ENCODE measurements around the gene GALNT16. TPM values are rescaled to one million over a fixed set of nuclear protein-coding genes. Genes with fewer than 3 reads are reported as not detected.

Gene GALNT16
- total and polyA plus RNA-seq, 3 donors from 2014 or later: 5.6 to 11.1 (median 6.3) TPM

GRCh38 chr14:69320581-69321365 lies 60.8 kb downstream of the GALNT16 start:
- 94 to 96% methylated on average over 15 to 18 of the region's 18 CpGs for WGBS, 2 donors
- no peak for TF ChIP-seq POLR2A (IDR thresholded peaks at IDR 0.05)
- TF ChIP-seq CTCF (IDR thresholded peaks at IDR 0.05): no peak

GRCh38 chr14:69321601-69322330 lies 61.8 kb downstream of the GALNT16 start:
- DNase-seq: no peak
- Histone ChIP-seq H3K9me3 (no peaks in the 10 kb centered on the region), H3K27me3 (no peaks in the 10 kb centered on the region), H3K36me3 (ENCODE audit: low read depth, missing control alignments) (no peaks in the 10 kb centered on the region), H3K4me3 (no peak overlapping the region), H3K4me1 (peaks cover 8% of the 10 kb centered on the region), H3K27ac (no peak overlapping the region)
- 59 to 70% methylated on average over 8 to 11 of the region's 11 CpGs for WGBS, 2 donors
- intact Hi-C loops (cut with DNase I; ENCODE audit: low total_unique reads): no loop called here
- TF ChIP-seq POLR2A (IDR thresholded peaks at IDR 0.05) (no peak), CTCF (IDR thresholded peaks at IDR 0.05) (no peak)

More at GRCh38 chr14:69320581-69321365, 60.8 kb downstream of the GALNT16 start:
- Histone ChIP-seq H3K27me3 (no peaks in the 10 kb centered on the region), H3K4me3 (no peak overlapping the region), H3K36me3 (ENCODE audit: low read depth, missing control alignments) (no peaks in the 10 kb centered on the region), H3K27ac (no peak overlapping the region), H3K4me1 (peaks cover 8% of the 10 kb centered on the region), H3K9me3 (no peaks in the 10 kb centered on the region)
- intact Hi-C loops (cut with DNase I; ENCODE audit: low total_unique reads): no loop called here
- no peak for DNase-seq

DNA sequence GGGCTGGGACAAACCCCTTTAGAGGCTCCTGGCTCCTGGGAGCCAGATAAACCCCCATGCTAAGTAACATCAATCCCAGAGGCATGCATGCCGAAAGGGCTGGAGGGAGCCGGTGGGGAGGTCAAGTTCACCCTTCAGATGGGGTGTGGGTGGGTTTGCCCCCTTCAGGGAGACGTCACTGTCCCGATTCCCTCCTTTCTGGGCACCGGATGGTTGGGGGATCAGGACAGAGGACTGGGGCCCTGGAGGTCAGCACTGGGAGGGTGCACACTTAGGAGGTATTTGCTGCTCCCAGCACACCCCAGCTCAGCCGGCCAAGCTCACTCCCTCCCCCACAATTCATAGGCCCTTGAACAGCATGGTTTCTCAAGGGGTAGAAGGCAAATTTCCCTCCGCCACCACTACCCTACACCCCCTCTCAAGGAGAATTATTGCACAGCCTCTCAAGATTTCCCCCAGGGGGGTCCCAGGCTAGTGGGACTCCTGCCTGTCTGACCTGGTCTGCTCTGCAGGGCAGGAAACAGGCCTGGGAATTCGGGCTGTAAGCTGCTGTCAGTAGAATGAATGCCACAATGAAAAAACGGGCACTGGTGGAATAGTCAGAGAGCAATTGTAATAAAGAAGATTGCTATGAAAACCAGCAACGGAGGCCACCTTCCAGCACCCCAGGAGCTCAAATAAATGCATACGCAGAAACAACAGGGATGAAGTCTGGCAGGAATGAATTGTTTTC lies 63.5 kb downstream of the GALNT16 start:
- DNase-seq: no peak
- TF ChIP-seq POLR2A (IDR thresholded peaks at IDR 0.05): no peak
- TF ChIP-seq CTCF (IDR thresholded peaks at IDR 0.05): no peak
- Histone ChIP-seq H3K27me3 (no peaks in the 10 kb centered on the region), H3K27ac (no peak overlapping the region), H3K9me3 (no peaks in the 10 kb centered on the region), H3K4me1 (no peaks in the 10 kb centered on the region), H3K4me3 (no peak overlapping the region), H3K36me3 (ENCODE audit: low read depth, missing control alignments) (no peaks in the 10 kb centered on the region)
- 89% methylated on average over 11 of the region's 11 CpGs for whole genome bisulfite sequencing, 2 donors
- intact Hi-C loops (cut with DNase I; ENCODE audit: low total_unique reads): no loop called here

DNA sequence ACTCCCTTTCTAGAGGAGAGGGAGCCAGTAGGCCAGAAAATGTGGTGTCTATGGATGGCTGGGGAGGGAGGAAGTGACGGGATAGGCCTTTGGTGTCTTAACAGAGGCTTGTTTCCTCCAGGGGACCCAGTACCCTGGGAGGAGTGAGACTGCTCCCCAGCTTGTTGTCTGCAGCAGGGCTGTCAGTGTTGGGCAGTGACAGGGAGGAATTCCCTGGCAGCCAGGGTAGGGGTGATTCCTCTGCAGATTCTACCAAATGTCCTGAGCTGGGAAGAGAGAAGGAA lies 64.0 kb downstream of the GALNT16 start:
- DNase-seq: no peak
- no peak overlapping the region for H3K27ac ChIP-seq
- H3K9me3 ChIP-seq: no peaks in the 10 kb centered on the region
- 88 to 90% methylated on average over 1 of the region's 1 CpG for WGBS, 2 donors
- no peaks in the 10 kb centered on the region for H3K27me3 ChIP-seq
- intact Hi-C loops (cut with DNase I; ENCODE audit: low total_unique reads): no loop called here
- H3K36me3 ChIP-seq (ENCODE audit: low read depth, missing control alignments): no peaks in the 10 kb centered on the region
- TF ChIP-seq CTCF (IDR thresholded peaks at IDR 0.05) (no peak), POLR2A (IDR thresholded peaks at IDR 0.05) (no peak)
- H3K4me3 ChIP-seq: no peak overlapping the region
- no peaks in the 10 kb centered on the region for H3K4me1 ChIP-seq
